ENCODE results near the gene DCP2. TPM values are rescaled to one million over a fixed set of nuclear protein-coding genes. Genes with fewer than 3 reads are reported as not detected.

DCP2 gene
- total and polyA plus RNA-seq, 2 donors (not counting 1 experiment from before 2014, with no cell fraction given), result 7.9 to 19.5 TPM

GRCh38 chr5:113053511-113053995 is 77.0 kb downstream of the DCP2 start:
- no peaks in the 10 kb centered on the region for H3K9me3 ChIP-seq (ENCODE audit: control insufficient read depth, insufficient read depth, low read depth, low read length)
- no peaks in the 10 kb centered on the region for H3K27me3 ChIP-seq (ENCODE audit: control insufficient read depth, insufficient read depth, low read length)
- no peak overlapping the region for H2AFZ ChIP-seq (ENCODE audit: low read length)
- H3K9ac ChIP-seq (ENCODE audit: insufficient read depth, low read length), result no peak overlapping the region
- no peak overlapping the region for H3K4me3 ChIP-seq (replicated peaks in 1 of 4; ENCODE audit: control extremely low read depth in 1 of 4, insufficient read depth in 1 of 4, low read depth in 3 of 4, low read length in 4 of 4)
- H3K4me1 ChIP-seq (ENCODE audit: control insufficient read depth, extremely low read depth, insufficient read depth, low read length), result peaks cover 13% of the 10 kb centered on the region
- no peak overlapping the region for H3K27ac ChIP-seq (ENCODE audit: insufficient read depth, low read length)
- H3K36me3 ChIP-seq (ENCODE audit: control insufficient read depth, insufficient read depth, low read length), result no peaks in the 10 kb centered on the region
- no peak overlapping the region for H3K4me2 ChIP-seq (ENCODE audit: extremely low read depth, insufficient read depth, low read length)
- H4K20me1 ChIP-seq (ENCODE audit: control insufficient read depth, extremely low read depth, insufficient read depth, low read length), result no peaks in the 10 kb centered on the region
- no peaks in the 10 kb centered on the region for H3K79me2 ChIP-seq (ENCODE audit: control insufficient read depth, insufficient read depth, low read length)
- TF ChIP-seq CTCF (conservative IDR thresholded peaks at IDR 0.05 in 1 of 2, IDR thresholded peaks at IDR 0.05 in 1 of 2; ENCODE audit: low read depth in 1 of 2, low read length in 2 of 2) (no peak), EZH2 (IDR thresholded peaks at IDR 0.05; ENCODE audit: low read length, missing control alignments) (no peak)
- peak; percentile 64 to 81 for DNase-seq (ENCODE audit: low read depth in 2 of 2)

DNA sequence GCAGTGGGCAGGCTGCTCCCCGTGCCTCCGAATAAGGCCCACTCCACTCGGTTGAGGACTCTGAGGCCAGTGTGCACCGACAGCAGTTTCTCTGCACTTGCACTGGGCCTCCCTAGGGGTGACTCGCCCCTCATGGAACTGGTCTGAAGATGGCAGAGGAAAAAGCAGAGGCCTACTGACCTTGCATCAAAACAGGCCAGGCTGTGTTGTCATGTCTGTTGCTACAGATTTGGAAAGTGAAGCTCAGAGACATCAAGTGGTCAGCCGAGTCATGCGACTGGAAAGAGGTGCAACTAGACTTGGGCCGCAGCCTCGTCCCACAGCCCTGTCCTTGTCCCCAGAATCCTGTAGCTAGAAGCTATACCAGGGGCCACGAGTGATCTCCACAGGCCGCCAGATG is 78.3 kb downstream of the DCP2 start:
- Histone ChIP-seq H3K27me3 (ENCODE audit: control insufficient read depth, insufficient read depth, low read length) (no peaks in the 10 kb centered on the region), H3K27ac (ENCODE audit: insufficient read depth, low read length) (no peak overlapping the region), H3K79me2 (ENCODE audit: control insufficient read depth, insufficient read depth, low read length) (no peaks in the 10 kb centered on the region), H3K9me3 (ENCODE audit: control insufficient read depth, insufficient read depth, low read depth, low read length) (no peaks in the 10 kb centered on the region), H3K9ac (ENCODE audit: insufficient read depth, low read length) (no peak overlapping the region), H3K4me2 (ENCODE audit: extremely low read depth, insufficient read depth, low read length) (no peak overlapping the region), H3K36me3 (ENCODE audit: control insufficient read depth, insufficient read depth, low read length) (no peaks in the 10 kb centered on the region), H4K20me1 (ENCODE audit: control insufficient read depth, extremely low read depth, insufficient read depth, low read length) (no peaks in the 10 kb centered on the region), H3K4me3 (replicated peaks in 1 of 4; ENCODE audit: control extremely low read depth in 1 of 4, insufficient read depth in 1 of 4, low read depth in 3 of 4, low read length in 4 of 4) (no peak overlapping the region), H2AFZ (ENCODE audit: low read length) (no peak overlapping the region), H3K4me1 (ENCODE audit: control insufficient read depth, extremely low read depth, insufficient read depth, low read length) (peaks cover 13% of the 10 kb centered on the region)
- no peak for DNase-seq (ENCODE audit: low read depth in 2 of 2)
- TF ChIP-seq EZH2 (IDR thresholded peaks at IDR 0.05; ENCODE audit: low read length, missing control alignments) (no peak), CTCF (conservative IDR thresholded peaks at IDR 0.05 in 1 of 2, IDR thresholded peaks at IDR 0.05 in 1 of 2; ENCODE audit: low read depth in 1 of 2, low read length in 2 of 2) (no peak)

GRCh38 chr5:113056988-113057387 is 80.4 kb downstream of the DCP2 start:
- TF ChIP-seq EZH2 (IDR thresholded peaks at IDR 0.05; ENCODE audit: low read length, missing control alignments), result no peak
- no peak for TF ChIP-seq CTCF (conservative IDR thresholded peaks at IDR 0.05 in 1 of 2, IDR thresholded peaks at IDR 0.05 in 1 of 2; ENCODE audit: low read depth in 1 of 2, low read length in 2 of 2)
- H3K36me3 ChIP-seq (ENCODE audit: control insufficient read depth, insufficient read depth, low read length), result no peaks in the 10 kb centered on the region
- H4K20me1 ChIP-seq (ENCODE audit: control insufficient read depth, extremely low read depth, insufficient read depth, low read length), result no peaks in the 10 kb centered on the region
- peaks cover 9% of the 10 kb centered on the region for H3K4me1 ChIP-seq (ENCODE audit: control insufficient read depth, extremely low read depth, insufficient read depth, low read length)
- no peak for DNase-seq (ENCODE audit: low read depth in 2 of 2)
- H3K9ac ChIP-seq (ENCODE audit: insufficient read depth, low read length), result no peak overlapping the region
- H3K79me2 ChIP-seq (ENCODE audit: control insufficient read depth, insufficient read depth, low read length), result no peaks in the 10 kb centered on the region
- H3K9me3 ChIP-seq (ENCODE audit: control insufficient read depth, insufficient read depth, low read depth, low read length), result no peaks in the 10 kb centered on the region
- no peak overlapping the region for H2AFZ ChIP-seq (ENCODE audit: low read length)
- H3K4me2 ChIP-seq (ENCODE audit: extremely low read depth, insufficient read depth, low read length), result no peak overlapping the region
- H3K27me3 ChIP-seq (ENCODE audit: control insufficient read depth, insufficient read depth, low read length), result no peaks in the 10 kb centered on the region
- no peak overlapping the region for H3K4me3 ChIP-seq (replicated peaks in 1 of 4; ENCODE audit: control extremely low read depth in 1 of 4, insufficient read depth in 1 of 4, low read depth in 3 of 4, low read length in 4 of 4)
- H3K27ac ChIP-seq (ENCODE audit: insufficient read depth, low read length), result no peak overlapping the region

All from fibroblast of lung (primary cell).